Keratinocyte (primary cell): Measurements from ENCODE around the gene ANKRD31.

Experiments
- EZH2 ChIP-seq: IDR thresholded peaks from one replicate; pipeline ENCODE4 v1.6.1; 2012; ENCODE audit warnings: inconsistent platforms, mild to moderate bottlenecking, low read length, moderate library complexity
- TF ChIP-seq, protein P1 (sequence below), 3 experiments: IDR thresholded peaks in 1 of 3; conservative IDR thresholded peaks in 1 of 3; optimal IDR thresholded peaks in 1 of 3; 2 replicates in 2 of 3; 3 replicates in 1 of 3; pipeline versions ENCODE3 to v1.5.1; 2011; ENCODE audit warnings: low read length in 3 of 3, mild to moderate bottlenecking in 3 of 3, moderate library complexity in 2 of 3, control low read depth in 1 of 3, inconsistent platforms in 1 of 3; ENCODE audit not compliant: insufficient read depth in 2 of 3; ENCODE audit errors: extremely low read depth in 1 of 3

DNA sequence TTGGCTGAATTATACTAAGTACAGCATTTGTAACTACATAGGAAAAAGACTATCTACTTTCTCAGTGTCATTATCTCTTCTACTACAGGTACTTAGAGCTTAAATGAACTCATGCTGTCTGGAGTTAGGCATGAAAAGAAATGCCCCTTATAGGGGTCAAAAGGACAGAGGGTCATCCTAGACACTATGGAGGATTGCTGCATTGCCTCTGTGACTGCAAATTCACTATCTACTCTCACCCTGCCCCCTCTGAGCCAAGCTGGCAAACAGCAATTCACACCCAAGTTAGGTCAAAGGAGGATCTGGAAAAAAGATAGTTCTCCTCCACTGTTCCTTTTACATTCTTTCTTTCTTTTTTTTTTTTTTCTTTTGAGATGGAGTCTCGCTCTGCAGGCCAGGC is 36.7 kb downstream of the ANKRD31 start:
- TF ChIP-seq, protein P1, sequence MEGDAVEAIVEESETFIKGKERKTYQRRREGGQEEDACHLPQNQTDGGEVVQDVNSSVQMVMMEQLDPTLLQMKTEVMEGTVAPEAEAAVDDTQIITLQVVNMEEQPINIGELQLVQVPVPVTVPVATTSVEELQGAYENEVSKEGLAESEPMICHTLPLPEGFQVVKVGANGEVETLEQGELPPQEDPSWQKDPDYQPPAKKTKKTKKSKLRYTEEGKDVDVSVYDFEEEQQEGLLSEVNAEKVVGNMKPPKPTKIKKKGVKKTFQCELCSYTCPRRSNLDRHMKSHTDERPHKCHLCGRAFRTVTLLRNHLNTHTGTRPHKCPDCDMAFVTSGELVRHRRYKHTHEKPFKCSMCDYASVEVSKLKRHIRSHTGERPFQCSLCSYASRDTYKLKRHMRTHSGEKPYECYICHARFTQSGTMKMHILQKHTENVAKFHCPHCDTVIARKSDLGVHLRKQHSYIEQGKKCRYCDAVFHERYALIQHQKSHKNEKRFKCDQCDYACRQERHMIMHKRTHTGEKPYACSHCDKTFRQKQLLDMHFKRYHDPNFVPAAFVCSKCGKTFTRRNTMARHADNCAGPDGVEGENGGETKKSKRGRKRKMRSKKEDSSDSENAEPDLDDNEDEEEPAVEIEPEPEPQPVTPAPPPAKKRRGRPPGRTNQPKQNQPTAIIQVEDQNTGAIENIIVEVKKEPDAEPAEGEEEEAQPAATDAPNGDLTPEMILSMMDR (optimal IDR thresholded peaks at IDR 0.05 in 1 of 3, IDR thresholded peaks at IDR 0.05 in 1 of 3, conservative IDR thresholded peaks at IDR 0.05 in 1 of 3; ENCODE audit: extremely low read depth in 1 of 3, insufficient read depth in 2 of 3, low read length in 3 of 3) = no peak
- no peak for TF ChIP-seq EZH2
